ENCODE results near the gene ADIPOR2.

- TF ChIP-seq EZH2 (IDR thresholded peaks at IDR 0.05; ENCODE audit: borderline replicate concordance, low read length) (no peak), CTCF (conservative IDR thresholded peaks at IDR 0.05 in 1 of 2, IDR thresholded peaks at IDR 0.05 in 1 of 2; ENCODE audit: extremely low read depth in 1 of 2, insufficient read depth in 1 of 2, low read depth in 1 of 2, low read length in 2 of 2) (no peak)
Measured at GRCh38 chr12:1668833-1669543, 21.9 kb upstream of the ADIPOR2 start.
